ENCODE data around the gene TUNAR.

Gene TUNAR

GRCh38 chr14:95943699-95944098 is 67.1 kb downstream of the TUNAR start:
- TF ChIP-seq CTCF (IDR thresholded peaks at IDR 0.05; ENCODE audit: low read depth, low read length, missing control alignments), result no peak
- DNase-seq (ENCODE audit: low read depth), result no peak
- no peak overlapping the region for H3K4me3 ChIP-seq (ENCODE audit: low read depth, low read length)

- no peak for TF ChIP-seq CTCF (IDR thresholded peaks at IDR 0.05; ENCODE audit: low read depth, low read length, missing control alignments)
- no peak overlapping the region for H3K4me3 ChIP-seq (ENCODE audit: low read depth, low read length)
- DNase-seq (ENCODE audit: low read depth), result no peak
Observed at GRCh38 chr14:95944462-95944861, 67.8 kb downstream of the TUNAR start.

GRCh38 chr14:95946867-95947266 is 70.2 kb downstream of the TUNAR start:
- no peak for TF ChIP-seq CTCF (IDR thresholded peaks at IDR 0.05; ENCODE audit: low read depth, low read length, missing control alignments)
- no peak overlapping the region for H3K4me3 ChIP-seq (ENCODE audit: low read depth, low read length)
- DNase-seq (ENCODE audit: low read depth), result no peak

- no peak overlapping the region for H3K4me3 ChIP-seq (ENCODE audit: low read depth, low read length)
- TF ChIP-seq CTCF (IDR thresholded peaks at IDR 0.05; ENCODE audit: low read depth, low read length, missing control alignments), result no peak
- no peak for DNase-seq (ENCODE audit: low read depth)
Observed at GRCh38 chr14:95948558-95948981, 71.9 kb downstream of the TUNAR start.

DNA sequence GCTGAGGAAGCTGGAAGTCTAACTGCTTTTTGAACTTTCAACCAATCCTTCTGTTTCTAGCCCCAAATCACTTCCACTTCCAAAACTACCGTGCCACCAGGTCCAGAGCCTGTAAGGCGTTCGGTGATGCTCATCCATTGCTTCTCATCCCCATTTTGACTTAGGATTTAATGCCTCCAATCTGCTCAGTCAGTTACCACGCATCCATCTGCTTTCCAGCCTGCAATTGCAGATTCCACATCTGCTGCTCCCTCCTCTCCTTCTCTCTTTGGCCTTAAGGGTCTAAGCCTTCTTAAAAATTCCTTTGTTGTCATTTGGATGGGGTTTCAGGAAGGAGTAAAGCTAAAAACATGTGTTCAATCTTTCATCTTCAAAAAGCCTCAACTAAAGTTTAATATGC is 74.7 kb downstream of the TUNAR start:
- no peak overlapping the region for H3K4me3 ChIP-seq (ENCODE audit: low read depth, low read length)
- TF ChIP-seq CTCF (IDR thresholded peaks at IDR 0.05; ENCODE audit: low read depth, low read length, missing control alignments), result no peak
- no peak for DNase-seq (ENCODE audit: low read depth)

DNA sequence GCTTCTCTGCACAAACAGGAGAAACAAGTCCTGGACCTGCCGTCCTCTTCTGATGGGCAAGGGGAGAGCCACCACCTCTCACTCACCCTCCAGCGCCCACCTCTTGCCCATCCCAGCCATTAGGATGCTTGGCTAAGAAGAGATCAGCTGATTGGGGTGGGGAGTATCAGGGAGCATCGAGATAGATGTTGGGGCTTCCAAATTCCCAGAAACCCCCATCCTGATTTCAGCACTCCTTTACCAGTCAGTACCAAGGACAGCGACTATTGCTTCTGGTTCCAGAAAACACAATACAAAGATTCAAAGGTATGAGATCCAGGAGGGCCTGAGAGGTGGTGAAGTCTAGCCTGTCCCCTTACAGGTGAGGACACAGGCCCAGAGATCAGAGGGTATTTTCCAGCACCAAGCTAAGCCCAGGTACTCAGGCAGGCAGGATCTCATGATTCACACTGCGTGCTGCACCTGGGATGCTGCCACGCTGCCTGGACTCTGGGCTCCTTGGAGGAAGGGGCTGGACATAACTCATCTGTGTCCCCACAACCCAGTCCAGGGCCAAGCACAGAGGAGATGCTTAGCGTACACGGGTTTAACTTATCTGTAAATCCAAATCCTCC is 76.6 kb downstream of the TUNAR start:
- no peak overlapping the region for H3K4me3 ChIP-seq (ENCODE audit: low read depth, low read length)
- no peak for TF ChIP-seq CTCF (IDR thresholded peaks at IDR 0.05; ENCODE audit: low read depth, low read length, missing control alignments)
- no peak for DNase-seq (ENCODE audit: low read depth)
